SK-N-SH (cell line): ENCODE data around the gene MOSPD2. TPM values are rescaled to one million over a fixed set of nuclear protein-coding genes. Genes with fewer than 3 reads are reported as not detected.

Experiments used
- CTCF ChIA-PET: fragments of 300-600, 350-600 bp; formaldehyde crosslinking; extraction: SDS; loops from one replicate; lab custom pipeline; 2021; lab: Yijun Ruan, JAX
- POLR2A ChIA-PET: fragments of 350-600 bp; sonication (Branson Sonifier 250); formaldehyde crosslinking; extraction: SDS; loops from one replicate; lab custom pipeline; 2020; ENCODE audit warnings: antibody characterized with exemption, inconsistent platforms; lab: Yijun Ruan, JAX
- DNase-seq: peaks from one replicate; pipeline ENCODE4 v3.0.0; 2012
- H2AFZ ChIP-seq: fragments of 200-600 bp; sonication (generic); 2 replicates; pipeline ENCODE4 v1.8.1; 2016; ENCODE audit warnings: antibody characterized with exemption, mild to moderate bottlenecking, low read depth
- H3F3A ChIP-seq: fragments of 200-600 bp; sonication (generic); replicated peaks from 2 replicates; pipeline ENCODE3; 2016; ENCODE audit warnings: antibody characterized with exemption, mild to moderate bottlenecking; ENCODE audit not compliant: insufficient read depth
- H3K27ac ChIP-seq, 2 experiments: fragments of 200-500 bp in 1 of 2; fragments of 200-600 bp in 1 of 2; sonication (Bioruptor generic) in 1 of 2; sonication (generic), shearing (Covaris generic) in 1 of 2; 2 replicates each; pipeline versions ENCODE4 v1.5.1 to v1.6.1; 2014 to 2016; ENCODE audit warnings: low read depth in 2 of 2, inconsistent platforms in 1 of 2, low read length in 1 of 2, mild to moderate bottlenecking in 1 of 2, mixed read lengths in 1 of 2
- H3K27me3 ChIP-seq: fragments of 200-600 bp; sonication (generic), shearing (Covaris generic); 2 replicates; pipeline ENCODE4 v1.6.1; 2016; ENCODE audit warnings: mixed run types; ENCODE audit not compliant: insufficient read depth
- H3K36me3 ChIP-seq, 2 experiments: fragments of 200-500 bp in 1 of 2; fragments of 200-600 bp in 1 of 2; sonication (Bioruptor generic) in 1 of 2; sonication (generic) in 1 of 2; replicated peaks in 1 of 2; 2 replicates each; pipeline versions ENCODE3 to v1.5.1; 2014 to 2016; ENCODE audit warnings: low read length in 1 of 2, mild to moderate bottlenecking in 1 of 2; ENCODE audit not compliant: insufficient read depth in 2 of 2, control insufficient read depth in 1 of 2
- H3K4me1 ChIP-seq, 2 experiments: fragments of 200-500 bp in 1 of 2; fragments of 200-600 bp in 1 of 2; sonication (Bioruptor generic) in 1 of 2; sonication (generic), shearing (Covaris generic) in 1 of 2; 2 replicates each; pipeline versions ENCODE4 v1.5.1 to v1.6.1; 2014 to 2016; ENCODE audit warnings: low read depth in 1 of 2, low read length in 1 of 2, mixed run types in 1 of 2; ENCODE audit not compliant: insufficient read depth in 2 of 2, control insufficient read depth in 1 of 2
- H3K4me2 ChIP-seq: fragments of 200-600 bp; sonication (generic), shearing (Covaris generic); 2 replicates; pipeline ENCODE4 v1.6.1; 2017; ENCODE audit warnings: mixed run types
- H3K4me3 ChIP-seq, 2 experiments: fragments of 200-500 bp in 1 of 2; fragments of 200-600 bp in 1 of 2; sonication (Bioruptor generic) in 1 of 2; sonication (generic), shearing (Covaris generic) in 1 of 2; 2 replicates each; pipeline versions ENCODE4 v1.5.1 to v1.8.1; 2014 to 2016; ENCODE audit warnings: low read depth in 2 of 2, inconsistent platforms in 1 of 2, low read length in 1 of 2, mild to moderate bottlenecking in 1 of 2, mixed read lengths in 1 of 2, moderate library complexity in 1 of 2
- H3K79me2 ChIP-seq: fragments of 200-600 bp; sonication (generic); 2 replicates; pipeline ENCODE4 v1.8.1; 2017; ENCODE audit warnings: mild to moderate bottlenecking; ENCODE audit not compliant: insufficient read depth
- H3K9ac ChIP-seq: fragments of 200-600 bp; sonication (generic); 2 replicates; pipeline ENCODE4 v1.6.1; 2017; ENCODE audit warnings: mixed run types
- H3K9me2 ChIP-seq: fragments of 200-600 bp; sonication (generic); 2 replicates; pipeline ENCODE4 v1.6.1; 2017; ENCODE audit warnings: mixed run types
- H3K9me3 ChIP-seq: fragments of 200-600 bp; sonication (generic); 2 replicates; pipeline ENCODE4 v1.6.1; 2017; ENCODE audit warnings: mixed run types, mild to moderate bottlenecking, moderate library complexity
- H4K20me1 ChIP-seq: fragments of 200-600 bp; sonication (generic); 2 replicates; pipeline ENCODE4 v1.6.1; 2017; ENCODE audit warnings: mild to moderate bottlenecking, mixed run types; ENCODE audit not compliant: insufficient read depth
- ELF1 ChIP-seq: IDR thresholded peaks from 2 replicates; pipeline ENCODE4 v1.4.0; 2012
- EP300 ChIP-seq, 2 experiments: IDR thresholded peaks; 2 replicates each; pipeline versions ENCODE4 v1.4.0 to v1.6.1; 2012; ENCODE audit warnings: borderline replicate concordance in 1 of 2, low read depth in 1 of 2, low read length in 1 of 2
- EZH2phosphoT487 ChIP-seq: fragments of 200-600 bp; sonication (generic); IDR thresholded peaks from 2 replicates; pipeline ENCODE4 v1.6.1; 2017; ENCODE audit warnings: low read depth, mixed run types, mild to moderate bottlenecking, antibody characterized with exemption, moderate library complexity, borderline replicate concordance
- FOSL2 ChIP-seq: IDR thresholded peaks from 2 replicates; pipeline ENCODE4 v1.4.0; 2012; ENCODE audit warnings: low read depth, mild to moderate bottlenecking, moderate library complexity, borderline replicate concordance
- FOXM1 ChIP-seq: IDR thresholded peaks from 2 replicates; pipeline ENCODE4 v1.4.0; 2012; ENCODE audit warnings: low read depth, mild to moderate bottlenecking
- JUND ChIP-seq: IDR thresholded peaks from 2 replicates; pipeline ENCODE4 v1.4.0; 2012
- NFIC ChIP-seq: IDR thresholded peaks from 2 replicates; pipeline ENCODE4 v1.4.0; 2012; ENCODE audit warnings: borderline replicate concordance
- RAD21 ChIP-seq: IDR thresholded peaks from 2 replicates; pipeline ENCODE4 v1.6.1; 2012; ENCODE audit warnings: mild to moderate bottlenecking, low read length
- RCOR1 ChIP-seq: fragments of 150-350 bp; IDR thresholded peaks from 2 replicates; pipeline ENCODE4 v1.6.1; 2017; ENCODE audit warnings: antibody characterized with exemption, low read length
- RFX5 ChIP-seq: IDR thresholded peaks from 2 replicates; pipeline ENCODE4 v1.6.1; 2012; ENCODE audit warnings: mild to moderate bottlenecking, improper control_type of control experiment, low read length
- SMC3 ChIP-seq: IDR thresholded peaks from 2 replicates; pipeline ENCODE4 v1.6.1; 2012; ENCODE audit warnings: low read depth, low read length, improper control_type of control experiment
- TCF12 ChIP-seq: IDR thresholded peaks from 2 replicates; pipeline ENCODE4 v1.4.0; 2012
- WGBS: methylation state at CpG from one replicate; pipeline ENCODE4 v1.1.6; 2017; ENCODE audit warnings: low lambda C conversion rate; 5-methylcytosine and 5-hydroxymethylcytosine counted together
- polyA plus RNA-seq, 3 experiments: library from polyadenylated mRNA; depleted of rRNA; stranded (reverse); fragments of >200 nt; gene quantifications; 2 replicates each; pipeline ENCODE4 v1.2.3, GENCODE V29; 2012
- TF ChIP-seq, protein P1 (sequence below): fragments of 150-350 bp; IDR thresholded peaks from 2 replicates; pipeline ENCODE4 v1.6.1; 2016; ENCODE audit warnings: mild to moderate bottlenecking, low read depth, low read length
- TF ChIP-seq, protein P2 (sequence below): IDR thresholded peaks from 2 replicates; pipeline ENCODE4 v1.4.0; 2012; ENCODE audit warnings: low read depth, borderline replicate concordance
- TF ChIP-seq, protein P3 (sequence below): IDR thresholded peaks from 2 replicates; pipeline ENCODE4 v1.4.0; 2012; ENCODE audit warnings: low read depth
- TF ChIP-seq, protein P4 (sequence below): IDR thresholded peaks from 2 replicates; pipeline ENCODE4; 2012
- TF ChIP-seq, protein P5 (sequence below): fragments of 150-350 bp; IDR thresholded peaks from 2 replicates; pipeline ENCODE4 v1.6.1; 2017; ENCODE audit warnings: antibody characterized with exemption, low read length, low read depth, borderline replicate concordance
- TF ChIP-seq, protein P6 (sequence below): IDR thresholded peaks from 2 replicates; pipeline ENCODE4 v1.4.0; 2012; ENCODE audit warnings: low read depth, borderline replicate concordance

The MOSPD2 gene
- polyA plus RNA-seq, 1 of the 3 experiments (the other 2 are of a cell fraction), result 7.6 TPM

- no peaks in the 10 kb centered on the region for H4K20me1 ChIP-seq
- H3K9me2 ChIP-seq, result no peaks in the 10 kb centered on the region
- H3F3A ChIP-seq, result no peaks in the 10 kb centered on the region
- H3K9ac ChIP-seq, result no peak overlapping the region
- no peak overlapping the region for H3K4me3 ChIP-seq
- no peaks in the 10 kb centered on the region for H3K9me3 ChIP-seq
- POLR2A ChIA-PET, result no interaction called here
- no peak overlapping the region for H2AFZ ChIP-seq
- no peak overlapping the region for H3K27ac ChIP-seq
- H3K36me3 ChIP-seq, result peaks cover 3 to 5% of the 10 kb centered on the region in 2 experiments
- CTCF ChIA-PET, result no interaction called here
- WGBS, result 44% methylated on average over 2 of the region's 2 CpGs
- no peaks in the 10 kb centered on the region for H3K4me1 ChIP-seq
- no peak overlapping the region for H3K4me2 ChIP-seq
- no peak for DNase-seq
- TF ChIP-seq EP300 (IDR thresholded peaks at IDR 0.05; ENCODE audit: borderline replicate concordance in 1 of 2, low read depth in 1 of 2, low read length in 1 of 2) (no peak), RFX5 (no peak), FOXM1 (no peak), TCF12 (no peak), RCOR1 (no peak), NFIC (no peak), JUND (no peak), SMC3 (no peak), RAD21 (no peak), EZH2phosphoT487 (no peak), FOSL2 (no peak), ELF1 (no peak)
- TF ChIP-seq, protein P1, sequence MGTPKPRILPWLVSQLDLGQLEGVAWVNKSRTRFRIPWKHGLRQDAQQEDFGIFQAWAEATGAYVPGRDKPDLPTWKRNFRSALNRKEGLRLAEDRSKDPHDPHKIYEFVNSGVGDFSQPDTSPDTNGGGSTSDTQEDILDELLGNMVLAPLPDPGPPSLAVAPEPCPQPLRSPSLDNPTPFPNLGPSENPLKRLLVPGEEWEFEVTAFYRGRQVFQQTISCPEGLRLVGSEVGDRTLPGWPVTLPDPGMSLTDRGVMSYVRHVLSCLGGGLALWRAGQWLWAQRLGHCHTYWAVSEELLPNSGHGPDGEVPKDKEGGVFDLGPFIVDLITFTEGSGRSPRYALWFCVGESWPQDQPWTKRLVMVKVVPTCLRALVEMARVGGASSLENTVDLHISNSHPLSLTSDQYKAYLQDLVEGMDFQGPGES, result no peak
- TF ChIP-seq, protein P2, sequence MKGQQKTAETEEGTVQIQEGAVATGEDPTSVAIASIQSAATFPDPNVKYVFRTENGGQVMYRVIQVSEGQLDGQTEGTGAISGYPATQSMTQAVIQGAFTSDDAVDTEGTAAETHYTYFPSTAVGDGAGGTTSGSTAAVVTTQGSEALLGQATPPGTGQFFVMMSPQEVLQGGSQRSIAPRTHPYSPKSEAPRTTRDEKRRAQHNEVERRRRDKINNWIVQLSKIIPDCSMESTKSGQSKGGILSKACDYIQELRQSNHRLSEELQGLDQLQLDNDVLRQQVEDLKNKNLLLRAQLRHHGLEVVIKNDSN, result no peak
- TF ChIP-seq, protein P3, sequence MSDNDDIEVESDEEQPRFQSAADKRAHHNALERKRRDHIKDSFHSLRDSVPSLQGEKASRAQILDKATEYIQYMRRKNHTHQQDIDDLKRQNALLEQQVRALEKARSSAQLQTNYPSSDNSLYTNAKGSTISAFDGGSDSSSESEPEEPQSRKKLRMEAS, result no peak
- TF ChIP-seq, protein P4, sequence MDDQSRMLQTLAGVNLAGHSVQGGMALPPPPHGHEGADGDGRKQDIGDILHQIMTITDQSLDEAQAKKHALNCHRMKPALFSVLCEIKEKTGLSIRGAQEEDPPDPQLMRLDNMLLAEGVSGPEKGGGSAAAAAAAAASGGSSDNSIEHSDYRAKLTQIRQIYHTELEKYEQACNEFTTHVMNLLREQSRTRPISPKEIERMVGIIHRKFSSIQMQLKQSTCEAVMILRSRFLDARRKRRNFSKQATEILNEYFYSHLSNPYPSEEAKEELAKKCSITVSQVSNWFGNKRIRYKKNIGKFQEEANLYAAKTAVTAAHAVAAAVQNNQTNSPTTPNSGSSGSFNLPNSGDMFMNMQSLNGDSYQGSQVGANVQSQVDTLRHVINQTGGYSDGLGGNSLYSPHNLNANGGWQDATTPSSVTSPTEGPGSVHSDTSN, result no peak
- TF ChIP-seq, protein P5, sequence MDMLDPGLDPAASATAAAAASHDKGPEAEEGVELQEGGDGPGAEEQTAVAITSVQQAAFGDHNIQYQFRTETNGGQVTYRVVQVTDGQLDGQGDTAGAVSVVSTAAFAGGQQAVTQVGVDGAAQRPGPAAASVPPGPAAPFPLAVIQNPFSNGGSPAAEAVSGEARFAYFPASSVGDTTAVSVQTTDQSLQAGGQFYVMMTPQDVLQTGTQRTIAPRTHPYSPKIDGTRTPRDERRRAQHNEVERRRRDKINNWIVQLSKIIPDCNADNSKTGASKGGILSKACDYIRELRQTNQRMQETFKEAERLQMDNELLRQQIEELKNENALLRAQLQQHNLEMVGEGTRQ, result no peak
- TF ChIP-seq, protein P6, sequence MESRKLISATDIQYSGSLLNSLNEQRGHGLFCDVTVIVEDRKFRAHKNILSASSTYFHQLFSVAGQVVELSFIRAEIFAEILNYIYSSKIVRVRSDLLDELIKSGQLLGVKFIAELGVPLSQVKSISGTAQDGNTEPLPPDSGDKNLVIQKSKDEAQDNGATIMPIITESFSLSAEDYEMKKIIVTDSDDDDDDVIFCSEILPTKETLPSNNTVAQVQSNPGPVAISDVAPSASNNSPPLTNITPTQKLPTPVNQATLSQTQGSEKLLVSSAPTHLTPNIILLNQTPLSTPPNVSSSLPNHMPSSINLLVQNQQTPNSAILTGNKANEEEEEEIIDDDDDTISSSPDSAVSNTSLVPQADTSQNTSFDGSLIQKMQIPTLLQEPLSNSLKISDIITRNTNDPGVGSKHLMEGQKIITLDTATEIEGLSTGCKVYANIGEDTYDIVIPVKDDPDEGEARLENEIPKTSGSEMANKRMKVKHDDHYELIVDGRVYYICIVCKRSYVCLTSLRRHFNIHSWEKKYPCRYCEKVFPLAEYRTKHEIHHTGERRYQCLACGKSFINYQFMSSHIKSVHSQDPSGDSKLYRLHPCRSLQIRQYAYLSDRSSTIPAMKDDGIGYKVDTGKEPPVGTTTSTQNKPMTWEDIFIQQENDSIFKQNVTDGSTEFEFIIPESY, result no peak
- H3K27me3 ChIP-seq, result no peaks in the 10 kb centered on the region
- H3K79me2 ChIP-seq, result no peaks in the 10 kb centered on the region
Measured at GRCh38 chrX:14837155-14837554, 36.1 kb upstream of the MOSPD2 start.
